ENCODE data around the gene PHLDA2. TPM values are rescaled to one million over a fixed set of nuclear protein-coding genes. Genes with fewer than 3 reads are reported as not detected.
A peak's percentile ranks its signal among the peaks of the same experiment; 100 is the strongest.

Gene PHLDA2
- total and polyA plus RNA-seq, 2 donors (not counting 3 experiments of a cell fraction or from before 2014, with no cell fraction given), result 38.5 to 44.5 TPM

DNA sequence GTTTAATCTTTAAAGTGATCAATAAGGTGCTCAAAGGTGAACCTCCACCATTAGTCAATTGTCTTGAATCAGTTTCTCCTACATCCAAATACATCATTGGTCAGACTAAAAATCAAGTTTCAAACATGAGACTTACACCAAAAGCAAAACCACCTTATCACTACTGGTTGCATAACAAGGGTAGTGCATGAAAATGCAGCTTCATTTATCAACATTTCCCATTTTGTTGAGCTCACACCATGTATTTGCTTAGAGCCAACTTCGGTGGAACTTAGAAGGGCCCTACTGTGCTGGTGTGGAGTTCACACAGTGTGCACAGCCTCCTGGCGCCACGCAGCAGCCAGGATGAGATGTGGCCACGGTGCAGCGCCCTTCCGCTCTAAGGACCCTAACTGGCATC is 23.1 kb upstream of the PHLDA2 start:
- FAIRE-seq (no peak), DNase-seq (ENCODE audit: low read depth, low spot score) (no peak)
- Histone ChIP-seq H3K4me1 (ENCODE audit: control insufficient read depth, extremely low read depth, insufficient read depth, low read length) (peaks cover 34% of the 10 kb centered on the region), H3K27me3 (ENCODE audit: control insufficient read depth in 2 of 2, insufficient read depth in 2 of 2, low read length in 2 of 2) (no peaks in the 10 kb centered on the region), H3K36me3 (ENCODE audit: control insufficient read depth in 2 of 2, extremely low read depth in 1 of 2, insufficient read depth in 2 of 2, low read length in 2 of 2) (peaks cover 35 to 46% of the 10 kb centered on the region in 2 experiments), H3K4me3 (replicated peaks in 1 of 3; ENCODE audit: insufficient read depth in 1 of 3, low read depth in 1 of 3, low read length in 3 of 3) (no peak overlapping the region), H3K27ac (ENCODE audit: insufficient read depth, low read depth, low read length) (peak overlapping the region; percentile 81), H4K20me1 (replicated peaks; ENCODE audit: control insufficient read depth, extremely low read depth, insufficient read depth, low read length) (no peaks in the 10 kb centered on the region), H3K4me2 (ENCODE audit: insufficient read depth, low read length) (peak overlapping the region; percentile 71), H3K9me3 (replicated peaks; ENCODE audit: control insufficient read depth, insufficient read depth, low read length) (no peaks in the 10 kb centered on the region), H2AFZ (ENCODE audit: low read depth, low read length) (no peak overlapping the region), H3K9ac (replicated peaks; ENCODE audit: extremely low read depth, insufficient read depth, low read length) (peak overlapping the region; percentile 33), H3K9me1 (replicated peaks; ENCODE audit: control insufficient read depth, extremely low read depth, insufficient read depth, low read length) (no peaks in the 10 kb centered on the region), H3K79me2 (ENCODE audit: control insufficient read depth, insufficient read depth, low read length) (peaks cover 20% of the 10 kb centered on the region)
- TF ChIP-seq POLR2AphosphoS5 (IDR thresholded peaks at IDR 0.05; ENCODE audit: insufficient read depth, low read depth, low read length), result no peak
- no peak for TF ChIP-seq JUN (IDR thresholded peaks at IDR 0.05; ENCODE audit: borderline replicate concordance, insufficient read depth, insufficient read length, low read depth)
- no peak for TF ChIP-seq FOS (IDR thresholded peaks at IDR 0.05; ENCODE audit: borderline replicate concordance, insufficient read depth, low read length)
- TF ChIP-seq, protein P1, sequence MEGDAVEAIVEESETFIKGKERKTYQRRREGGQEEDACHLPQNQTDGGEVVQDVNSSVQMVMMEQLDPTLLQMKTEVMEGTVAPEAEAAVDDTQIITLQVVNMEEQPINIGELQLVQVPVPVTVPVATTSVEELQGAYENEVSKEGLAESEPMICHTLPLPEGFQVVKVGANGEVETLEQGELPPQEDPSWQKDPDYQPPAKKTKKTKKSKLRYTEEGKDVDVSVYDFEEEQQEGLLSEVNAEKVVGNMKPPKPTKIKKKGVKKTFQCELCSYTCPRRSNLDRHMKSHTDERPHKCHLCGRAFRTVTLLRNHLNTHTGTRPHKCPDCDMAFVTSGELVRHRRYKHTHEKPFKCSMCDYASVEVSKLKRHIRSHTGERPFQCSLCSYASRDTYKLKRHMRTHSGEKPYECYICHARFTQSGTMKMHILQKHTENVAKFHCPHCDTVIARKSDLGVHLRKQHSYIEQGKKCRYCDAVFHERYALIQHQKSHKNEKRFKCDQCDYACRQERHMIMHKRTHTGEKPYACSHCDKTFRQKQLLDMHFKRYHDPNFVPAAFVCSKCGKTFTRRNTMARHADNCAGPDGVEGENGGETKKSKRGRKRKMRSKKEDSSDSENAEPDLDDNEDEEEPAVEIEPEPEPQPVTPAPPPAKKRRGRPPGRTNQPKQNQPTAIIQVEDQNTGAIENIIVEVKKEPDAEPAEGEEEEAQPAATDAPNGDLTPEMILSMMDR (IDR thresholded peaks at IDR 0.05; ENCODE audit: extremely low read depth in 1 of 2, insufficient read depth in 1 of 2, low read depth in 1 of 2, low read length in 2 of 2), result no peak
- no peak for TF ChIP-seq MYC (IDR thresholded peaks at IDR 0.05; ENCODE audit: low read depth, low read length)
- TF ChIP-seq, protein P2, sequence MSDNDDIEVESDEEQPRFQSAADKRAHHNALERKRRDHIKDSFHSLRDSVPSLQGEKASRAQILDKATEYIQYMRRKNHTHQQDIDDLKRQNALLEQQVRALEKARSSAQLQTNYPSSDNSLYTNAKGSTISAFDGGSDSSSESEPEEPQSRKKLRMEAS (IDR thresholded peaks at IDR 0.05; ENCODE audit: insufficient read depth, insufficient read length), result no peak
- no peak for TF ChIP-seq EZH2 (IDR thresholded peaks at IDR 0.05; ENCODE audit: borderline replicate concordance, low read depth, low read length, severe bottlenecking)
- no peak for TF ChIP-seq GATA2 (IDR thresholded peaks at IDR 0.05; ENCODE audit: insufficient read depth, insufficient read length, low read depth, low read length)
- TF ChIP-seq POLR2A (IDR thresholded peaks at IDR 0.05; ENCODE audit: low read depth, low read length), result no peak
- ChIA-PET POLR2A (interaction anchor here (0.6 kb wide), 1 partner anchor 18 kb away, joined by 3 read pairs; no protein-coding TSS in a partner anchor), CTCF (interaction anchor here (0.6 to 2.0 kb wide), 4 partner anchors 19 to 419 kb away, joined by 3 to 7 read pairs (median 4); no protein-coding TSS in a partner anchor)
- dilution Hi-C loops (cut with MboI; ENCODE audit: extremely low pct_ligation_motif_present, low sequenced_read_pairs), result no loop called here
- BruUV-seq (replicated peaks), result no TSS peak
- intact Hi-C loops (cut with micrococcal nuclease), result loop anchor here (2.0 kb wide), 1 partner anchor 419 kb away; no protein-coding TSS in a partner anchor

Measured in endothelial cell of umbilical vein (primary cell).